K562 (cell line): Measurements from ENCODE around the gene DIP2B.

Experiments
- BHLHE40 ChIP-seq: IDR thresholded peaks from 2 replicates; pipeline ENCODE4 v1.6.1; 2011; ENCODE audit warnings: low read length, improper control_type of control experiment
- CC2D1A ChIP-seq: fragments of 450-650 bp; IDR thresholded peaks from 2 replicates; pipeline ENCODE4 v1.6.1; 2017; ENCODE audit warnings: mild to moderate bottlenecking
- DIDO1 ChIP-seq: fragments of 450-650 bp; IDR thresholded peaks from 2 replicates; pipeline ENCODE4 v1.6.1; 2016; ENCODE audit warnings: low read depth, missing biosample characterization, missing genetic modification characterization
- KLF1 ChIP-seq: fragments of 450-650 bp; IDR thresholded peaks from 2 replicates; pipeline ENCODE4 v1.6.1; 2016; ENCODE audit warnings: missing genetic modification characterization, missing compliant biosample characterization
- NR1H2 ChIP-seq: sonication (generic); formaldehyde crosslinking; IDR thresholded peaks from 2 replicates; pipeline ENCODE4 v1.4.0; 2020; ENCODE audit warnings: mild to moderate bottlenecking, missing genetic modification reagents
- POLR2A ChIP-seq: fragments of 450-650 bp; conservative IDR thresholded peaks from 2 replicates; pipeline ENCODE4 v1.6.1; 2016
- POLR2H ChIP-seq: IDR thresholded peaks from 2 replicates; pipeline ENCODE4 v1.6.1; 2016; ENCODE audit warnings: missing genetic modification characterization, low read depth, mild to moderate bottlenecking, control low read depth, missing compliant biosample characterization, moderate library complexity
- SIN3A ChIP-seq, 2 experiments: fragments of 150-350 bp in 1 of 2; IDR thresholded peaks; 2 replicates each; pipeline ENCODE4 v1.6.1; 2011 to 2016; ENCODE audit warnings: borderline replicate concordance in 2 of 2, low read depth in 2 of 2, low read length in 2 of 2, mild to moderate bottlenecking in 2 of 2, moderate library complexity in 2 of 2; ENCODE audit not compliant: control insufficient read depth in 1 of 2
- SPI1 ChIP-seq: IDR thresholded peaks from 2 replicates; pipeline ENCODE4 v1.6.1; 2011; ENCODE audit warnings: low read depth, low read length, control low read depth, borderline replicate concordance
- ZNF316 ChIP-seq: fragments of 450-650 bp; IDR thresholded peaks from 2 replicates; pipeline ENCODE4 v1.6.1; 2016

DNA sequence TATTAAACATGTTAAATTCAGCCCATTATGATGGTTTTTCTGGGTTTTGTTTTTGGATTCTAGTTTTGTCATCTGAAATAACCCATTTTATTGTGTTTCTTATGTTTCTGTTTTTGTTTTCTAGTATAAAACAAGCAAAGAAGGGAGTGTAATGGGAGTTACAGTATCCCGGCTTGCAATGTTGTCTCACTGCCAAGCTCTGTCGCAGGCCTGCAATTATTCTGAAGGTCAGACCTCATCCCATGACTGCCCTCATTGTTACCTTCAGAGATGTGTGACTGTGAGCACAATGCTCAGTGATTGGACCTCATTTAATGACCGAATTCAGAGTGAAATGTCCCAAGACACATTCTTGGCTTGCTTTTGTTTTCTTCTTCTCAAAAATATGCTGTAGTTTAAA lies 186.1 kb downstream of the DIP2B start:
- no peak for TF ChIP-seq POLR2A
- TF ChIP-seq KLF1 (tag) = no peak
- no peak for TF ChIP-seq POLR2H
- TF ChIP-seq NR1H2 (CRISPR knock-in tag) = no peak
- TF ChIP-seq SPI1 = no peak
- TF ChIP-seq CC2D1A = no peak
- no peak for TF ChIP-seq DIDO1 (tag)
- no peak for TF ChIP-seq BHLHE40
- TF ChIP-seq SIN3A (IDR thresholded peaks at IDR 0.05; ENCODE audit: borderline replicate concordance in 2 of 2, control insufficient read depth in 1 of 2, low read depth in 2 of 2, low read length in 2 of 2) = no peak
- no peak for TF ChIP-seq ZNF316
